Hematopoietic multipotent progenitor cell (in vitro differentiated cells): ENCODE results near the gene EPS8L1. TPM values are rescaled to one million over a fixed set of nuclear protein-coding genes. Genes with fewer than 3 reads are reported as not detected.
A peak's percentile ranks its signal among the peaks of the same experiment; 100 is the strongest.

Source experiments
- DNase-seq, 3 donors: peaks; one replicate each; pipeline ENCODE4 v3.0.0-alpha.2; 2011 to 2015; ENCODE audit warnings: low read depth in 2 of 3, low spot score in 2 of 3
- total RNA-seq: library from RNA; depleted of rRNA; stranded (reverse); fragments of >200 nt; gene quantifications from one replicate; pipeline ENCODE4 v1.2.3, GENCODE V29; 2012

EPS8L1 gene
- total RNA-seq, 1 donor = 1.3 TPM

DNA sequence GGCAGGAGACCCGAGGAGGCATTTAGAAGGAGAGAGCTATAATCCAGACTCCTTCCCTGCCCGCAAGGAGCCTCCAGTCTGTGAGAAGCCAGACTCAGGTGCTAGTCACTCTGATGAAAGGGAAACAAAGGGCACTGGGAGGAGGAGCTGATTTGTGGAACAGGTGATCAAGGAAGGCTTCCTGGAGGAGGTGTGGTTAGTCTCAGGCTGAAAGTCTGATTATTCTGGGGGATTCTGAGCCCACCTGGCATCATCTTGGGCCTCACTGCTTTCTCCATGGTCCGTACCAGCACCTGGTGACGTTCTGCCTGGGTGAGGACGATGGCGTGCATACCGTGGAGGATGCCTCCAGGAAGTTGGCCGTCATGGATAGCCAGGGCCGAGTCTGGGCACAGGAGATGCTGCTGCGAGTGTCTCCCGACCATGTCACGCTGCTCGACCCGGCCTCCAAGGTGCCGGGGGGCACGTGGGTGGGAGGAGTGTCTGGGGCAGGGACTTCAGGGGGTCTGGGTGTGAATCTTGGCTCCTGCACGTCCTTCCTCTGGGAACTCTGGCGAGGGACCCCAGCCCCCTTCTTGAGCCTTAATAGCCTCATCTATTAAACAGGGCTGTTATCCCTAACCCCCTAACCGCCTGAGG, 3.9 kb downstream of the EPS8L1 start:
- DNase-seq = no peak

DNA sequence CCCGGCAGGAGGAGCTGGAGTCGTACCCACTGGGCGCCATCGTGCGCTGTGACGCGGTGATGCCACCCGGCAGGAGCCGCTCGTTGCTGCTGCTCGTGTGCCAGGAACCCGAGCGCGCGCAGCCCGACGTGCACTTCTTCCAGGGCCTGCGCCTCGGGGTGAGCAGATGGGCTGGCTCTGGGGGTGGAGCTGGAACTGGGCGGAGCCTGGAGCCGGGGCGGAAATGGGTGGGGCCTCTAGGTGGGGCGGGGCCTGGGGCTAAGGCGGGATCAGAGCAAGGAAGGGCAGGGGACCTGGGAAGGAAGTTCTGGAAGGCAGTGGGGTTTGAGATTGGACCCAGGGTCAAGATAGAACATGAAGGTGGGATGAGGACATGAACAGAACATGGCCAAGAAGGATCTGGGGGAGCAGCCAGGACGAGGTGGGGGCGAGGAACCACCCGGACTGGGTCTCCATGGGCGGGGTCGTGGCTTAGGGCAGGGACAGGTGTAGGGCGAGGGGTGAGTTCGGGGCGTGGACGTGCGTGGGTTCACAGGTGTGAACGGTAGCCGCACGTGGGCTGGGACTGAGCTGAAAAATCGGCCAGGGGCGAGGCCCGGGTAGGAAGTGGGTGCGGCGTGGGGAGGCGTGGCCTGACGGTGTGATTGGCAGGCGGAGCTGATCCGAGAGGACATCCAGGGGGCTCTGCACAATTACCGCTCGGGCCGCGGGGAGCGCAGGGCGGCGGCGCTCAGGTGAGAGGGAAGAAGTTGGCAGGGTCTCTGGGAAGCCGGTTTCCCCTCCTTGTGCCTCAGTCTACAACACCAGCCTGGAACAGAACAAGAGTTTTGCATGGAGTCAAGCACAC, 4.7 kb downstream of the EPS8L1 start:
- peak in 2 of 3 donors; percentile 72 to 77 for DNase-seq

DNA sequence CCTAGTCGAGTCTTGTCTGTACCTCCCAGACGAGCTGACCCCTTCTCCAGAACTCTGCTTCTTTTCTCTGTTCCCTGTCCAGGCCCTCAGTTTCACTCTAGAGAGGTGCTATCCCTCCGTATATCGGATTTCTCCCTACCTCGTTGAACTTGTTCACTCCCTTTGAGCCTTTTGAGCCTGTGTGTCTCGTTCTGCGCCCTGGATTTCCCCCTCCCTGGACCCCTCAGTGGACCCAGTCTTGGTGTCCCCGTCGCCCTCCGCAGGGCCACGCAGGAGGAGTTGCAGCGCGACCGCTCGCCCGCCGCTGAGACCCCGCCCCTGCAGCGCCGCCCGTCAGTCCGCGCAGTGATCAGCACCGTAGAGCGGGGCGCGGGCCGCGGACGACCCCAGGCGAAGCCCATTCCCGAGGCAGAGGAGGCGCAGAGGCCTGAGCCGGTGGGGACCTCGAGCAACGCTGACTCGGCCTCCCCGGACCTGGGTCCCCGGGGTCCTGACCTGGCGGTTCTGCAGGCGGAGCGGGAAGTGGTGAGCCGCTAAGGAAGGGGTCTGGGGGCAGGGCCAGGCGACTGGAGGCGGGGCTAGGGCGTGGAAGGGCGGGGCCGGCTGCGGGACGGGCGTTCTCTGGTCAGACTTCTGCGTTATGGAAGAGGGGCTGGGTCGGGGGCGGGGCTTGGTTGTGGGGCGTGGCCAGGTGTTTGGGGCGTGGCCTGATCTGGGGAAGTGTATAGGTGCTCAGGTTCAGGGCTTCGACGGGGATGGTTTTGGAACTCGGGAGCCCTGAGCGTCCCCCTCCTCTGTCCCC, 5.5 kb downstream of the EPS8L1 start:
- DNase-seq = peak; percentile 68 to 90 (median 89)

DNA sequence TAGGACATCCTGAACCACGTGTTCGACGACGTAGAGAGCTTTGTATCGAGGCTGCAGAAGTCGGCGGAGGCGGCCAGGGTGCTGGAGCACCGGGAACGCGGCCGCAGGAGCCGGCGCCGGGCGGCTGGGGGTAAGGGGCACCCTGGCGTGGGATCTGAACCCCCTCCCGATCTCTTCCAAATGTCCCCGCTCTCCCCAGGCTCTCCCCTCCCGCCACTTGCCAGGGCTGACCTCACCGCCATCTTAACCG, 6.0 kb downstream of the EPS8L1 start:
- no peak for DNase-seq

DNA sequence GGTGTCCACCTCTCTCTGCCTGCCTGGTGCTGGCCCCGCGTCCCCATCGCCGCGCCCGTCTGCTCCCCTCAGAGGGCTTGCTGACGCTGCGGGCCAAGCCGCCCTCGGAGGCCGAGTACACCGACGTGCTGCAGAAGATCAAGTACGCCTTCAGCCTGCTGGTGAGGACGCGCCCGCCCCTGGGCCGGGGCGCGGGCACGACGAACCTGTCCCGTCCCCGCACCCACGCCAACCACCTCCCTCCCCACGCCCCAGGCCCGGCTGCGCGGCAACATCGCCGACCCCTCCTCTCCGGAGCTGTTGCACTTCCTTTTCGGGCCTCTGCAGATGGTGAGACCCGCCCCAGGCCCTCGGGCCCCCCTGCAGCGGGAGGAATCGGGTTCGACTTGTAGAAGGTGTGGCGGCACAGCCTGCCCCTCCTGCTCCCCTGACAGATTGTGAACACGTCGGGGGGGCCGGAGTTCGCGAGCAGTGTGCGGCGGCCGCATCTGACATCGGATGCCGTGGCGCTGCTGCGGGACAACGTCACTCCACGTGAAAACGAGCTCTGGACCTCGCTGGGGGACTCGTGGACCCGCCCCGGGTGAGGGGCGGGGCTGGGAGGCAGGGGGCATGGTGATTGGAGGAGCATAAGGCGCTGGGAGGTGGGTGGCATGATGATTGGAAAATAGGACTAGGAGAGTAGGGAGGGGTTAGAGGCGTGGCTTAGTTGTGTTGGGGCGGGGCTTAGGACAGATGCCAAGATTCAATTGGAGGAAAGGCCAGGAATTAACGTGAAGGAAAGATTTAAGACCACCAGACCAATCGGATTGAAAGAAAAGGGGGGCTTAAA, 6.6 kb downstream of the EPS8L1 start:
- DNase-seq = peak in 2 of 3 donors; percentile 83 to 85

DNA sequence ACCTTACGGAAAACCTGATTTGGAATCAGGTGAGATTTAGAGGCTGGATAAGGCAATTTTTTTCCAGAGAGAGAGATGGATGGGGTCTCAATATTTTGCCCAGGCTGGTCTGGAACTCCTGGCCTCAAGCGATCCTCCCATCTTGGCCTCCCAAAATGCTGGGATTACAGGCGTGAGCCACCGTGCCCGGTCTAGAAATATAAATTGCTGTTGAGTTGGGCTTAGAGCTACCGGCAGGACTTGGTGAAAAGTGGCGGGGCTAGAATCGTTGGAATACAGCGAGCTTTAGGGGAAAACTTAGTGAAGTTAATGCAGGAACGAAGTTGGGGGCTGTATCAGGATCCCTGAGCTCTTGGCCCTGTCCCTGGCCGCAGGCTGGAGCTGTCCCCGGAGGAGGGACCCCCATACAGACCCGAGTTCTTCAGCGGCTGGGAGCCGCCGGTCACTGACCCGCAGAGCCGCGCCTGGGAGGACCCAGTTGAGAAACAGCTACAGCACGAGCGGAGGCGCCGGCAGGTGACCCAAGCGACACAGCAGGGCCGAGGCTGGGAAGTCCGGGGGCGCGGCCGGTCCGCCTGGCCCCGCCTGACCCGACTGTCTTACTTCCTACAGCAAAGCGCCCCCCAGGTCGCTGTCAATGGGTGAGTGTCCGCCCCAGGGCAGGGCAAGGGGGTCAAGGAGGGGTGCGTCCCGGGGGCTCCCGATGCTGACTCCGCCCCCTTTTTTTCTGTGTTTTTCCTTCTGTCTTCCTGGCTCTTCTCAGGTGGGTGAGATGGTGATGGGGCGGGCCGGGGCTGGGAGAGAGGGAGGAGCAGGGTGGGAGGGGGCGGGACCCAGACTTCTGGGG, 7.6 kb downstream of the EPS8L1 start:
- DNase-seq = no peak

DNA sequence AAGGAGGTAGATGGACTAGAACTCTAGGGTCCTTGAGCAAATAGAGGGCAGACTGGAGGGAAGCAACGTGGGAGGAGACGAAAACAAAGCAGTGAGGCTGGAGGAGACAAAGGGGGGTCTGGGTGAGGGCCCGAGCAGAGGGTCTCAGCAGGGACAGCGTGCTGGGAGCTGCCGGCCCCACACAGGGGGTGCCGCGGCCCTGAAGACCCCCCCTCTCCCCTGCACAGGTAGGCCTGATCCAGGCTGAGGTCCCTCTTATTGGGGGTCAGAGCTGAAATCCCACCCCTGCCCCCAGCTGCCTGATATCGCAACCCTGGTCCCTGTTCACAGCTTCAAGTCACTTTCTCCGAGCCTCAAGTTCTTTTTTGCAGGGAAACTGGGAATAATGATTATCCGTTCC, 8.7 kb downstream of the EPS8L1 start:
- DNase-seq = no peak

DNA sequence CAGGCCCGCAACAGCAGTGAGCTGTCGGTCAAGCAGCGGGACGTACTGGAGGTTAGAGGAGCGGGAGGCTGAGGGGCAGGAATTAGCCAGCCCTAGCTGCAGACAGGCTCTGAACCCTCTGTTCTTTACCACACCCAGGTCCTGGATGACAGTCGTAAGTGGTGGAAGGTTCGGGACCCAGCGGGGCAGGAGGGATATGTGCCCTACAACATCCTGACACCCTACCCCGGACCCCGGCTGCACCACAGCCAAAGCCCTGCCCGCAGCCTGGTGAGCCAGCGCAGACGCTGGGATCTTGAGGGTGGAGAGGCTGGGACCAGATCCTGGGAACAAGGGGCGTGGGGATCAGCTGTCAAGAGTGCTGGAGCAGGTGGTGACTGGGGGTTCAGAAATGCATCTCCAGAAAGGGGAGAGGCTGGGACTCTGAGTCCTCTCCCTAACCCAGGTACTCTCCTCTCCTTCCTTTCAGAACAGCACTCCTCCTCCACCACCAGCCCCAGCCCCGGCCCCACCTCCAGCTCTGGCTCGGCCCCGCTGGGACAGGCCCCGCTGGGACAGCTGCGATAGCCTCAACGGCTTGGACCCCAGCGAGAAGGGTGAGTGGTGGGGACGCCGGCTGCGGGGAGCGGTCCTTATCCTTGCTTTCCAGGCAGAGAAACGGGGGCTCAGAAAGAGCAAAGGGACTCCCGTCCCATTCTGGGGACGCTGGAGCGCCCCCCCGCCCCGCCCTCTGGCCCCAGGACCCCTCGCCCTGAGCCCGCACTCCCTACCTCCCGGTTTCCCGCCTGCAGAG, 10.4 kb downstream of the EPS8L1 start:
- no peak for DNase-seq

DNA sequence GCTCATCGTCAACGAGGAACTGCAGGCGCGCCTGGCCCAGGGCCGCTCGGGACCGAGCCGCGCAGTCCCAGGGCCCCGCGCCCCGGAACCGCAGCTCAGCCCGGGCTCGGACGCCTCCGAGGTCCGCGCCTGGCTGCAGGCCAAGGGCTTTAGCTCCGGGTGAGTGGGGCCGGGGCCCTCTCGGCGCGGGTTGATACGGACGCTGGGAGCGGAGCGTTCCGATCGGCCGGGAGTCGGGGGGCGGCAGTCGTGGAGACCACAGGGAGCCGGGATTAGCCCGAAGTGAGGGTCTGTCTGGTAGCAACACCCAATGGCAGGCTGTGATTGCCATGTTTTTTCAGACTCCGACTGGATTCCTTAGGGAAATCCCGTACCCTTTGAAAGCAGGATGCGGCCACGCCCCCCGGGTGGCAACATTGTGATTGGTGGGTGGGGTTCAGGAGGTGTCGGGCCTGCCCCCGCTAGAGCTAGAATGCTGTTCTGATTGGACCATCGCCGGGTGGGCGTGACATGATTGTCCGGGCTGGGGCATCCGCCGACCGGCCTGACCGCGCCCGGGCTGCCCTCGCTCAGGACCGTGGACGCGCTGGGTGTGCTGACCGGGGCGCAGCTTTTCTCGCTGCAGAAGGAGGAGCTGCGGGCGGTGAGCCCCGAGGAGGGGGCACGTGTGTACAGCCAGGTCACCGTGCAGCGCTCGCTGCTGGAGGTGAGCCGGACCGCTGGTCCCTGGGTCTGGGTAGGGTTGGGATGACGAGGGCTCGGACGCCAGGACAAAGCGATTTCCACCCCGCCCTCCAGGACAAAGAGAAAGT, 11.3 kb downstream of the EPS8L1 start:
- peak in 2 of 3 donors; percentile 50 to 57 for DNase-seq

DNA sequence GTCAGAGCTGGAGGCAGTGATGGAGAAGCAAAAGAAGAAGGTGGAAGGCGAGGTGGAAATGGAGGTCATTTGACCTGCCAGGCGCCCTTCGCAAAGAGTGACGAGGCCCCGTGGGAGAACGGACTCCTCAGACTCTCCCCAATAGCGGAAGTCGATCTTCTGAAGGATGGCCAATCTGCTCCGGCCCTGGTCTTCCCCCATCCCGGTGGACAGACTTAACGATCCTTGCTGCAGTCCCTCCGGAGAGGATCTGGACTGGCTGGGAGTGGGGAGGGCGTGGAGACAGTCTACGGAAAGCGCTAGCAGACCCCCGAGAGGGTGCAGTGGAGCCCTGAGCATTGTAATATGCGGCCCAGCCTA, 11.9 kb downstream of the EPS8L1 start:
- DNase-seq = no peak

DNA sequence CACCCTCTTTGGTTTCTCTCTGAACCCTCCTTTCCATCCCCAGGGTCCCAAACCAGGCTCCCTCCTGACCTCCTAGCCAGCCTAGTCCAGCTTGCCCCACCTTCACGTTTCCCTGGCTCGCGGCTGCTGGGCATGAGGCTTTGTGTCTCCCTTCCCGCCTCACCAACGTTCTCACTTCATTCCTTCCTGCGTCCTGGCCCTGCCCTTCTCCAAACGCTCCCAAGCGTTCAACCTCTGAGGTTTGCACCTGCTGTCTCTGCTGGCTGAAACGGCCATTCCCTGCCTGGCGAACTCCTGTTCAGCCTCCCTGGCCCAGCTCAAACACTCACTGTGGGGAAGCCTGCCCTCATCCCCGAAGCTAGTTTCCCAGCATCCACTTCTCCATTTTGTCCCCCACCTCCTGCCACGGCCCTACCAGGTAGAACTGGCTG, 12.4 kb downstream of the EPS8L1 start:
- DNase-seq = no peak

DNA sequence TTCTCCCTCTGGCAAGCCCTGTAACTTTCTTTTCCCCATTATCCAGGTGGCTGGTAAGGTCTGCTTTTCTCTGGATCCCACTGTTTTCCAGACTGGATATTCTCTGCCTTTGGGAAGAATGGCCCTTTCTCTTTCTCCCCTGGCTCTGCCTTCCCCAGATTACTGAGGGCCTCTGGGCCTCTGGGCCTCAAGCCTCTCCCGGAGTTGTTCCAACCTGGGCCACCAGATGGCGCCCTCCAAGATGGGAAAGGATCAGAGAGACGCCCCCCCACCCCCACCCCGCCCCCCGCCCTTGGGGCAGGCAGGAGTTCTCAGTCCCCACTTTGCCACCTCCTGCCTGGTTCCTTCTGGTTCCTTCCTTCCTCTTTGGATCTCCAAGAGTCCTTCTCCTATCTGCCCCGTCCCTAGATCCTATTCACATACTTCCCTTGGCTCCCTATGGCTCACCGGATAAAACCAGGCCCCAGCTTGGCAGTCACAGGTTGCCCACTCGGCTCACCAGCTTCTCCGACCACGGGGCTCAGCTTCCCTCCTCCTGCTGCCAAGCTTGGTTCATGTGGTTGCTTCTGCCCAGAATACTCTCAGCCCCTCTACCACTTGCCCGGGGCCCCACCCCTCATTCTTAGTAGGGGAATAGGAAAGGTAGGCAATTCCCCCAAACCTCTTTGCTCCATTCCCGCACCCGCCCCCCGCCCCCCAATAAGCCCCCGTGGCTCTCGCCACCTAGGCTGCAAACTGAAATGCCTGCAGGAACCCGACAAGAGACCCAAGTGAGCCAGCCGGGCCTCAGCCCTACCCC, 13.1 kb downstream of the EPS8L1 start:
- peak in 2 of 3 donors; percentile 71 to 88 for DNase-seq

DNA sequence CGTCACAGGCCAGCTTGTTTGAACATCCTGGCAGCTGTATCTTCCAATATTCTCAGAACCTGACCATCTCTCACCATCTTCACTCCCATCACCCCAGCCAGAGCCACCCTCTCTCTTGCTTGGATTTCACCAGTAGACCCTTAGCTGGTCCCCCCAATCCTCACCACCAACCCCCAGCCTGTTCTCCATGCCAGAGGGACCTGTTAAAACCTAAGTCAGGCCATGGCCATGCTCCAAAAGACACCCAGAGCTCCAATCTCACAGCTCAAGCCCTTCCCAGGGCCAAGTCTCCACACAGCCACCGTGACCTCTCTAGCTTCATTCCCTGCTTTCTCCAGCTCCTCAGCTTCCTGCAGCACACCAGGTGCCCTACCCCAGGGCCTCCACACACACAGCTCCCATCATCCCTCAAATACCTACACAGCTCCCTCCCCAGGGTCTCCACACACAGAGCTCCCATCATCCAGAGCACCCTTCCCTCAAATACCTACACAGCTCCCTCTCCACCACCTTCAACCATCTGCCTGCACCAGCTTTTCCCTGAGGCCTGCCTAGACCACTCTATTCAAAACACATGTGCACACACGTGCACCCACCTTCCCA, 13.8 kb downstream of the EPS8L1 start:
- no peak for DNase-seq

DNA sequence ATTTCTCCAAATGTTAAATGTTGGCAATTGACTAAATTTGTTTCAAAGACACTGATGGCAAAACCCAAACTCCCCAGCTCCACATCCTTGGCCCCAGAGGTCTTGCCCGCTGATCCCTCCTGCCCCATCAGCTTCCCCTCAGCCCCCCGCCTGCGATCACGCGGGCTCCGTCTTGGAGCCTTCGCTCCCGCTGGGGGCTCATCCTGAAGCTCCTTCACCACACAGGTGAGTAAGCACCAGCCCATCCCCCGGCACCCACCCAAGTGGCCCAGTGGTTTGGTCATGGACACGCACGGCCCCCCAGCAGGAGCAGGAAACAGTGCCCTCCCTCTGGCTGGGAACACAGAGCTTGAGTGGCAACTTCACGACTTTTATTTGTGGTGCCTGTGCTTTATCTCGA, 14.9 kb downstream of the EPS8L1 start:
- DNase-seq = no peak

DNA sequence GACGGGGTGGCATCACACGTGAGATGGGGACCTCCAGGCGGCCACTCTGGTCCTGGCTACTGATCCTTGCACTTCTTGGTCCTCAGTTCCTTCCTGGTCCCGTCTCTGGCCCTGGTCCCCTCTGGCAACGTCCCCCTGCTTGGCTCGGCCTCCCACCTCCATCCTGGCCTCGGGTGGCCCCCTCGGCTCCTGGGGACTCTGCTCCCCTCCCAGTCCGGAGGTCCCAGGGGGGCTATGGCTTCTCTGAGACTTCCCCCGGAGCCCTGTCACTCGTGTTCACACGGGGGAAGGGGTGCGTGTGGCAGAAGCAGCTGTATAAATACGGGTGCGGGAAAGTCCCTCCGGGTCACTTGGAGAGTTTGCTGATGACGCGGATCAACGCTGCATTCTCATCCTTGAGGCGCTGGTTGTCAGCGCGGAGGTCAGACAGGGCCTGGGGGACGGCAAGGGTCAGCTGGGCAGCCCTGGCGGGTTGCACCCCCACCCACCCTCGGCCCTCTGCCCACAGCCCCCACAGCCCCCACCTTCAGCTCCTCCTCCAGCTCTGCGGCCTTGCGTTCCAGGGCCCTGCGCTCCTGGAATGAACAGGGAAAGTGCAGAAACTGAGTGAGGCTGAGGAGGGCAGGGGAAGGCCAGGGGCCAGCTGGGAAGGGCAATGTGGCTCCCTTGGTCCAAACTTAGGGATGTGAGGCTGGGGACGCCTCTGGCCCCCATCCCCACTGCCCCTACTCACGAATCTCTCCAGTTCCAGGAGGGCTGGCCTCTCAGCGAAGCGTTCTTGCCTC, 15.6 kb downstream of the EPS8L1 start:
- DNase-seq = no peak

DNA sequence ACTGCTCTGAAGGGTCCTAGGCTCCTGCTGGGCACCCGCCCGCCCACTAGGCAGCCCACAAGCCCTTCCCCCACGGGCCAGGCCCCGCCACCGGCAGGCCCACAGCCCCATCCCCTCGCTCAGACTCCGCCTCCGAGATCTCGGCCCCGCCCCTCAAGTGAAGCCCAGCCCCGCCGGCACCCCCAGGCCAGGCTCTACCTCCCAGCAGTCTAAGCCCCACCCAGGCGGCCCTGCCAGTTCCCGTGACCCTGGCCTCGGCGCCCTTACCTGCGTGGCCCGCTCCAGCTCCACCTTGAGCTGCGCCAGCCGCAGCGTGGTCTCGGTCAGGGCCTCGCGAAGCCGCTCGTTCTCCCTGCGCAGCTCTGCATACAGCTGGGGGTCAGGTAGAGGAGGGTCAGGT, 16.3 kb downstream of the EPS8L1 start:
- DNase-seq = no peak
